ENCODE results near the gene PPP1R9A. TPM values are rescaled to one million over a fixed set of nuclear protein-coding genes. Genes with fewer than 3 reads are reported as not detected.

PPP1R9A gene
- total RNA-seq, 1 experiment from 2014 or later: 15.6 TPM

DNA sequence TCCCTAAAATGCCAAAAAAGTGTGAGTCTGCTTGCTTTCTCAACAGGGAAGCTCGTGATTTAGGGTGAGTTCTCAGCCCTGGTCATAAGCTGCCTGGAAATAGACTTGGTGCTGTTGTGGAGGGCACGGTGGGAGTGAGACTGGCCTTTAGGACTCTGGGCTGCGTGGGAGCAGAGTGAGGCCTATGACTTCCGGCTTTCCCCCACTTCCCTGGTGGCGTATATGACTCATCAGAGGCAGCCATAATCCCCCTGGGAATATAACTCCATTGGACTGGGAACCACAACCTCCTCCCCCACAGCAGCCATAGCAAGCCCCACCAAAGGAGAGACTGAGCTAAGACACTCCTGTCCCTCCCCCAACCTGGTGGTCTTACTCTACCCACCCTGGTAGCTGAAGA lies 321.9 kb downstream of the PPP1R9A start:
- ChIA-PET CTCF (no interaction called here), POLR2A (ENCODE audit: low non-redundant PET) (no interaction called here)
- Histone ChIP-seq H3K27ac (ENCODE audit: low read depth, low read length, poor library complexity, severe bottlenecking) (no peak overlapping the region), H3K4me1 (ENCODE audit: insufficient read depth, low read length, poor library complexity, severe bottlenecking) (no peaks in the 10 kb centered on the region), H3K9me3 (ENCODE audit: low read depth, low read length, poor library complexity, severe bottlenecking) (no peaks in the 10 kb centered on the region), H3K4me3 (ENCODE audit: low read depth, low read length, poor library complexity, severe bottlenecking) (no peak overlapping the region), H3K36me3 (ENCODE audit: insufficient read depth, low read length, poor library complexity, severe bottlenecking) (no peaks in the 10 kb centered on the region), H3K27me3 (replicated peaks; ENCODE audit: insufficient read depth, low read depth, low read length, poor library complexity) (no peaks in the 10 kb centered on the region)
- intact Hi-C loops (cut with micrococcal nuclease; ENCODE audit: unreplicated experiment): no loop called here
- peak; percentile 47 for DNase-seq (ENCODE audit: low spot score)
- BruUV-seq (replicated peaks): no TSS peak
- TF ChIP-seq, protein P1, sequence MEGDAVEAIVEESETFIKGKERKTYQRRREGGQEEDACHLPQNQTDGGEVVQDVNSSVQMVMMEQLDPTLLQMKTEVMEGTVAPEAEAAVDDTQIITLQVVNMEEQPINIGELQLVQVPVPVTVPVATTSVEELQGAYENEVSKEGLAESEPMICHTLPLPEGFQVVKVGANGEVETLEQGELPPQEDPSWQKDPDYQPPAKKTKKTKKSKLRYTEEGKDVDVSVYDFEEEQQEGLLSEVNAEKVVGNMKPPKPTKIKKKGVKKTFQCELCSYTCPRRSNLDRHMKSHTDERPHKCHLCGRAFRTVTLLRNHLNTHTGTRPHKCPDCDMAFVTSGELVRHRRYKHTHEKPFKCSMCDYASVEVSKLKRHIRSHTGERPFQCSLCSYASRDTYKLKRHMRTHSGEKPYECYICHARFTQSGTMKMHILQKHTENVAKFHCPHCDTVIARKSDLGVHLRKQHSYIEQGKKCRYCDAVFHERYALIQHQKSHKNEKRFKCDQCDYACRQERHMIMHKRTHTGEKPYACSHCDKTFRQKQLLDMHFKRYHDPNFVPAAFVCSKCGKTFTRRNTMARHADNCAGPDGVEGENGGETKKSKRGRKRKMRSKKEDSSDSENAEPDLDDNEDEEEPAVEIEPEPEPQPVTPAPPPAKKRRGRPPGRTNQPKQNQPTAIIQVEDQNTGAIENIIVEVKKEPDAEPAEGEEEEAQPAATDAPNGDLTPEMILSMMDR (conservative IDR thresholded peaks at IDR 0.05; ENCODE audit: low read depth, low read length): no peak
- no peak for TF ChIP-seq EZH2 (IDR thresholded peaks at IDR 0.05; ENCODE audit: borderline replicate concordance, low read depth, low read length, poor library complexity, severe bottlenecking)

DNA sequence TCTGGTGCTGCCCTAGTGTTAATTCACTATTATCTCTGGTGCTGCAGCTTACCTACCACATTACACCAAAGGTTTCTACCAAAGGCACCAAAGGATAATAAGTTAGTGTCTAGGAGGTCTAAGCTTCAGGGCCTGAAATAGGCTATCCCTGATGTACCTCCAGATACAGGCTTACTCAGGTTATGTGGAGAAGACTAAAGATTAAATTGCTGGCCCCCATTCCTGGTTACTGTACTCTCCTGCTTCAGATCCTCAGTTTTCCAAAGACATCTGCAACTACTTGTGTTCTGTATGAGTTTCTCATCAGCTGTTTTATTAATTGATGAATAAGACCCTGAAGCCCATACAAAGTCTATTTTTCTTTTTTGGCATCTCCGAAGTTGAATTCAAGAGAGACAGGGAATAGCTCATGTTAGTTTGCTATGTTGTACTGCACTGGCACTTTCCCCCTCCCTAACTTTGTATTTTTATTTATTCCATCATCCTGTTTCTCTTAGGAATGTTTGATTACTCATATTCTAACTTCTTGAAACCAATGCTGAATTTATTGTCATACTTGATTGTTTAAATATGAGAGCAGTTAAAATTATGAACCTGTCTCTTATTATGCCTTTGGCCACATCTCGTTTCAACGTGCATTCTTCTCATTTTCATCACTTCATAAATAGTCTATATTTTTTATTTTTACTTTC lies 331.0 kb downstream of the PPP1R9A start:
- POLR2A ChIA-PET (ENCODE audit: low non-redundant PET): no interaction called here
- TF ChIP-seq EZH2 (IDR thresholded peaks at IDR 0.05; ENCODE audit: borderline replicate concordance, low read depth, low read length, poor library complexity, severe bottlenecking): no peak
- TF ChIP-seq, protein P1 (conservative IDR thresholded peaks at IDR 0.05; ENCODE audit: low read depth, low read length): no peak
- H3K27me3 ChIP-seq (replicated peaks; ENCODE audit: insufficient read depth, low read depth, low read length, poor library complexity): no peaks in the 10 kb centered on the region
- no peaks in the 10 kb centered on the region for H3K4me1 ChIP-seq (ENCODE audit: insufficient read depth, low read length, poor library complexity, severe bottlenecking)
- no peaks in the 10 kb centered on the region for H3K9me3 ChIP-seq (ENCODE audit: low read depth, low read length, poor library complexity, severe bottlenecking)
- intact Hi-C loops (cut with micrococcal nuclease; ENCODE audit: unreplicated experiment): no loop called here
- H3K36me3 ChIP-seq (ENCODE audit: insufficient read depth, low read length, poor library complexity, severe bottlenecking): no peaks in the 10 kb centered on the region
- H3K4me3 ChIP-seq (ENCODE audit: low read depth, low read length, poor library complexity, severe bottlenecking): no peak overlapping the region
- H3K27ac ChIP-seq (ENCODE audit: low read depth, low read length, poor library complexity, severe bottlenecking): no peak overlapping the region
- CTCF ChIA-PET: interaction anchor here (0.6 kb wide), 1 partner anchor 14 kb away, joined by 3 read pairs; no protein-coding TSS in a partner anchor
- no TSS peak for BruUV-seq (replicated peaks)
- DNase-seq (ENCODE audit: low spot score): no peak

DNA sequence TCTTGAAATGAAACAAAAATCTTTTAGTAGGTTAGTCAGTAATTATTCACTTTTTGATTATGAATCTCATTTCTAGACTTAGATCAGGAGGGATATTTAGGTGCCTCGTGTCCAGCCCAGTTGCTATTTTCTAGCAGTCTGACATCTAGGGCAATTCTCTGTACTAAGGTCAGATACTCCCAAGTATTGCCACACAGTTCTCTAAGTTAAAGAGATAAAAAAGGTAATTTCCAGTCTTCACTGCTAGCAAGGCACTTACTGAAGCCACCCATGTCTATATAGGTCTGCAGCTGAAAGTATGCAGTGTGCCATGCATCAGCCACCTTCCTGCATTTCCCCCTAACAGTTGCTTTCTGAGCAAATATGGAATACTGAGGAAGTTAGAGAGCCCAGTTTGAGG lies 333.5 kb downstream of the PPP1R9A start:
- Histone ChIP-seq H3K4me1 (ENCODE audit: insufficient read depth, low read length, poor library complexity, severe bottlenecking) (no peaks in the 10 kb centered on the region), H3K4me3 (ENCODE audit: low read depth, low read length, poor library complexity, severe bottlenecking) (no peak overlapping the region), H3K27ac (ENCODE audit: low read depth, low read length, poor library complexity, severe bottlenecking) (no peak overlapping the region), H3K27me3 (replicated peaks; ENCODE audit: insufficient read depth, low read depth, low read length, poor library complexity) (no peaks in the 10 kb centered on the region), H3K36me3 (ENCODE audit: insufficient read depth, low read length, poor library complexity, severe bottlenecking) (no peaks in the 10 kb centered on the region), H3K9me3 (ENCODE audit: low read depth, low read length, poor library complexity, severe bottlenecking) (no peaks in the 10 kb centered on the region)
- no TSS peak for BruUV-seq (replicated peaks)
- no peak for DNase-seq (ENCODE audit: low spot score)
- CTCF ChIA-PET: no interaction called here
- POLR2A ChIA-PET (ENCODE audit: low non-redundant PET): no interaction called here
- intact Hi-C loops (cut with micrococcal nuclease; ENCODE audit: unreplicated experiment): no loop called here
- TF ChIP-seq, protein P1 (conservative IDR thresholded peaks at IDR 0.05; ENCODE audit: low read depth, low read length): no peak
- TF ChIP-seq EZH2 (IDR thresholded peaks at IDR 0.05; ENCODE audit: borderline replicate concordance, low read depth, low read length, poor library complexity, severe bottlenecking): no peak
